Measurements from ENCODE around the gene MARK1.
"Not testable (repeated sequence)": the region's sequence is repeated elsewhere in the genome, so short reads cannot be mapped to it uniquely, and the experiment has no call there.

The MARK1 gene

GRCh38 chr1:220611100-220611499 is 83.2 kb downstream of the MARK1 start:
- not testable (repeated sequence) for DNase-seq (ENCODE audit: low read depth in 2 of 2)

DNA sequence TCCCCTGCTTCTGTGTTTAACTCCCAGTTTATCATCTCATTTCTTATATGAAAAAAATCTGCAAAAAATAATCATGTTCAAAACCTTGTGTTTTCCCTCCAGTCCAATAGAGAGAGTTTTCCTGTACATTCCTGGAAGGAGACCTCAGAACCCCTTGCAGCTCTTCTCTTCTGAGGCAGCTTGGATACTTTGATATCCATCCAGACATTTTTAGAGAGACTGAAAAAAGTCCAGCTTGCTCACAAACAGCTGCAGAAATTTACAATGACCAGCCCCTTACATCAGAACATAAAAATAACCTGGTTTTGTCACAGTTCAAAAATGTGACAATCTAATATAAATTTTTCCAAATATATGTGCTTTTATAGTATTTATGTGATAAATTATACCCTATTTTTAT is 88.9 kb downstream of the MARK1 start:
- no peak for DNase-seq (ENCODE audit: low read depth in 2 of 2)

DNA sequence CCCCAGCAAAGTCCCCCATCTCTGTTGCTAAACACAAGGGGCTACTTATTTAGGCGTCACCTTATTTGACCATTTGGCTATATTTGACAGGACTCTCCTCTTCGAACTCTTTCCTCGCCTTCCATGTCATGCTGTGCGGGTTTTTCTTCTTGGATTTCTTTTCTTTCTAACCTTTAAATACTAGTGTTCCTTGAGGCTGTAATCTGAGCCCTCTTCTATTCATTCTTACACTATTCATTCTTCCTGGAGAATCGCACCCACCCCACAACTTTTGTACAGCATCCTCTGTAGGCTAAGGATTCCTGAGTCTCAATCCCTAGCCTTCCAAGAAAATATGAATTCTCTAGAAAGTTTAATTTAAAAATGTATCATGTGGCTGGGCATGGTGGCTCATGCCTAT is 100.5 kb downstream of the MARK1 start:
- DNase-seq (ENCODE audit: low read depth in 2 of 2) = no peak

DNA sequence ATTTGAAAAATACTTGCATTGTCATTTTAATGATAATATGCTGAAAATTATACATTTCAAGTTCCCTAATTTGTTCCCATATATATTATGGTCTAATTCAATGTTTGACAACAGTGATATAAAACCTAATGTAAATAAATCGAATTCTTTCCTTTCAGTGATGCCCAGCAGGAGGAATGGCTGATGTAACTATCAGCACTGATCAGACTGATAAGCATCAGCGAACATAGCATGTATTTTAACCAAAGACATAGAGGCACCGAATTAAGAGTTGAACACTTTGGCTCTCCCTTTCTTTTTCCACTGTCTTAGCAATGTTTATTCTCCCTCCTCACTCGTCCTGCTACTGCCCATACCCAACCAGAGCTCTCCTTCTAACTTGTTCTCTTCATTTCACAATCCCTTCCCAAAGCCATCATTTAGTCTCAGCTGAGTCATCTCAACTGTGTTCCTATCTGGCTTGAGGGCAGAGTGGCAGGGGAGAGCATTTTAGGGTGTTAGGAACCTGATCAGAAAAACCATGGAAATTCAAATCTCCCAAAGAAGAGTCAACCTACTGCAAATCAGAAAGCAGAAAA is 103.4 kb downstream of the MARK1 start:
- DNase-seq (ENCODE audit: low read depth in 2 of 2) = no peak

DNA sequence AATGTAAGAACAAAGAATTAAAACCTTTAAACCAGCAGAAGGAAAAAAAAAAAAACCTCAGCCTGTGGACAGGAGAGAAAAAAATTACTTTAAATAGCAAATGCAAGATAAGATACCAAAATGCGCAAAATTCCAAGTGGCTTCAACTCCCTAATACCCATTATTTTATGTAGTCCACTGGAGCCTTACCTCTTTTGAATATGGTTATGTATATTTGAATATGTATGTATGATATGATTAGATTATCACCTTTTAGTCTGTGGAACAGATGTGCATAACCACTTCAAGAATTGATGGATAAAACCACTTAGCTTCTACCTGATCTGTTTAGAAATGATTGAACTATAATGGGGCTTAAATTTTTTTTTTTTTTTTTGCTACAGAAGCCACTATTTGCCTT is 109.8 kb downstream of the MARK1 start:
- no peak for DNase-seq (ENCODE audit: low read depth in 2 of 2)

GRCh38 chr1:220642285-220642684 is 114.3 kb downstream of the MARK1 start:
- DNase-seq (ENCODE audit: low read depth in 2 of 2) = no peak

GRCh38 chr1:220652995-220653394 is 125.1 kb downstream of the MARK1 start:
- no peak for DNase-seq (ENCODE audit: low read depth in 2 of 2)

DNA sequence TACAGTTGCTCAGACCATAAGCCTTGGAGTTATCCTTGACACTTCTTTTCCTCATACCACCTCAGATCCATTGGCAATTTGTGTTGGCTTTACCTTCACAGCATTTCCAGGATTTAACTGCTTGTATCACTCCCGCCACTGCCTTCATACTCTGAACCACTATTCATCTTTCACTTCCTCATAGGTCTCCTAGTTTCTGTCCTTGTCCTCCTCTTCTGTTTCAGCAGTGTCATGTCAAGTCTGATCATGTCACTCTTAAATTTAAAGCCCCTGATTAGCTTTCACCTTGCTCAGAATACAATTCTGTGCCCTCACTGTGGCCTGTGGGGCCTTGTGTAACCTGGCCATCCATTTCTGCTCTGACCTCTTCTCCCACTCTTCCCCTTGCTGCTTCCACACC is 127.6 kb downstream of the MARK1 start:
- no peak for DNase-seq (ENCODE audit: low read depth in 2 of 2)

DNA sequence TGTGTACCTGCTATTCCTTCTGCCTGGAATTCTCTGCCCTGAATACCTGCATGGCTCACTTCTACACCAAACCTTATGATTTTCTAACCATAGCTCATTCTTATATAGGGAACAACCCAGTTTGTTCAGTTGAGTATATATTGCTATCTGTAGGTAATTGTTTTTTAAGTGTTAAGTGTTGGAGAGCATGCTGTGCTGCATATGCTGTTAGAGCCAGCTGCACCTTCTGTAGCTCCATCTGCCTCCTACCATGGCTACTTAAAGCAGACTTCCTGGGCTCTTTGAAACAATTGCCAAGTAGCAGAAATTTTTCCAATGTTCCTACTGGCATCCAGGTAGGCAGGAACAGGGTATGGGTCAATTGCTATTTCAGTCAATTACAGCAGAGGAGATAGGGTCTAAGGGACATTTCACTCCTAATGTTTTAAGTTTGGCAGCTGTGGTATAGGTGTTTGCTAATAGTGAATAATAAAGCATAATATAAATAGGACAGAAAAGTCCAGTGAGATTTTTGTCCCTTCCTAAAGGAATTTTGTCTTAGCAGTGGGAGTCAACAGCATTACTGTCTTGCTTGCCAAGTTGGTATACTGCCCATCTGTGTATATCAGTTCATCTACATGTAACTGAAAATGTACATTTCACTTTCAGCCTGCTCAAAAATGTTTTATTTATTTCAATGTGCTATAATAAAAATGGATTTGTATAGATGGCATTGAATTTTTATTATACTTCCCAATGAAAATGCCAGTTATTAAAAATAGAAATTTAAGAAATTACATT is 128.2 kb downstream of the MARK1 start:
- DNase-seq (ENCODE audit: low read depth in 2 of 2) = no peak

GRCh38 chr1:220666349-220666748 is 138.4 kb downstream of the MARK1 start:
- no peak for DNase-seq (ENCODE audit: low read depth in 2 of 2)

DNA sequence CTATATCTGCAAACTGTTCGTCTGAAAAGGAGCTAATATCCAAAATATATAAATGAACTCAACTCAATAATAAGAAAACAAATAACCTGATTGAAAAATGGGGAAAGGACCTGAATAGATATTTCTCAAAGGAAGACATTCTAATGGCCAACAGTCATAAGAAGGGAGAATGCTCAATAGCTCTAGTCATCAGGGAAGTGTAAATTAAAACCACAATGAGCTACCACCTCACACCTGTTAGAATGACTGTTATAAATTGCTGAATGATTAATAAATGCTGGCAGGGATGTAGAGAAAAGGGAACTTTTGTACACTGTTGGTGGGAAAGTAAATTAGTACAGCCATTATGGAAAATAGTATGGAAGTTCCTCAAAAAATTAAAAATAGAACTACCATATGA is 141.1 kb downstream of the MARK1 start:
- no peak for DNase-seq (ENCODE audit: low read depth in 2 of 2)

DNA sequence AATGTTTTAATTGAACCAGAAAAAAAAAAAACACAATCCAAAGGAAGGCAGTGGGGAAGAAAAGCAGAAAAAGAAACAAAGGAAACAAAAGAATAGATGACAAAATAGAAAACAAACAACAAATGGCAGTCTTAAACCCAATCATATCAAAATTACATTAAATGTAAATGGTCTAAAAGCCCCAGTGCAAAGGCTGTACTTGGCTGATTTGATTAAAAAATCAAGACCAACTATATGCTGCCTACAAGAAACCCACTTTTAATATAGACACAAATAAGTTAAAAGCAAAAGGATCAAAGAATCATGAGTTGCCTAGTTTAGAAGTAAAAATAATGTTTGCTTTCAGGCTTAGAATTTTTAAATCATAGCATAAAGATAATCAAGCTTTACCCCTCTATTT is 142.4 kb downstream of the MARK1 start:
- DNase-seq (ENCODE audit: low read depth in 2 of 2) = no peak

DNA sequence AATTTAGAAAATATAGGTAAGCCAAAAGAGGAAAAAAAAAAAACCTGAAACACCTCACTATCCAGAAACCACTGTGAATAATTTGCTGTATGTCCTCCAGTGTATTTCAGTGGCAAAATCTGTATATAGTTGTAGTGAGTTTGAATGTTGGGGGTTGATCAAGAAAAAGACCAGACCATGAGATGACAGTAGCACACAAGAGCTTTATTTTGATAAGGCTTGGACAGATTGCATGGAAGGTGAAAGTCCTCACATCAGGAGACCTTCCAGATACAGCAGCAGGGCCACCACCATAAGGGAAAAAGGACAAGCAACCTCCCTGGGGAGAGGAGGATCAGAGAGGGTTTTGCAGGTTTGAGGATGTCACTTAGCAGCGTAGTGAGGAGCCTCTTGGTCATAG is 146.0 kb downstream of the MARK1 start:
- no peak for DNase-seq (ENCODE audit: low read depth in 2 of 2)

DNA sequence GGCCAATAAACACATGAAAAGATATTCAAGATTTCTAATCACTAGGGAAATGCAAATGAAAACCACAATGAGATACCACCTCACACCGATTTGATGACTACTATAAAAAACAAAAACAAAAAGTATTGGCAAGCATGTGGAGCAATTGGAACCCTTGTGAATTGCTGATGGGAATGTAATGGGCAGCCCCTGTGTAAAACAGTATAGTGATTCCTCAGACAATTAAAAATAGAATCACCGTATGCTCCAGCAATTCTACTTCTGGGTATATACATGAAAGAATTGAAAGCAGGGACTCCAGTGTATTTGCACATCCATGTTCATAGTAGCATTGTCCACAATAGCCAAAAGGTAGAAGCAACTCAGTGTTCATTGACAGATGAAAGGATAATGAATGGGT is 149.3 kb downstream of the MARK1 start:
- no peak for DNase-seq (ENCODE audit: low read depth in 2 of 2)

DNA sequence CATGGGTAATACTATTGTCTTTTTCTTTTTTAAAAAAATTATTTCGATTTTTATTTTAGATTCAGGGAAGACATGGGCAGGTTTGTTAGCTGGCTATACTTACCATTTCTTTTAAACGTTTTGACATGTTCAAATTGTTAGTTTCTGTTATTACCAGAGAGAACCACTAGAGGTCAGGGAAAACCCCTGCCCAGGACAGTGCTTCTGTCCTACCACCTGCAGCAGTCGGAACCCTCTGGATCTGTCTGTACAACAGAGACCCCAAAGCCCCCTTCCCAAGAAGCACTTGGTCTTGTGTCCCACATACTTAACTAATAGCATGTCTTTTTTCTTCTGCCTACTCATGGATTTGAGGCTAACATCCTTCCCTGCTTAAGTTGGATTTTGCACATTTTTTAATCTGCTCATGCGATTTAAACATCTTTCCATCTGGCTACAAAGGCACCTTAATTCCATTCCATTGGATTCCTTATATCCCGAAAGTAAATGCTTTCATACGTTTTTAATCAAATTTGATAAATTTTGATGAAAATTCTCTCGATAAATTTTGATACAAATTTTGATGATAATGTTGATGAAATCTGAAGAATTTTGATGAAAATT is 152.2 kb downstream of the MARK1 start:
- no peak for DNase-seq (ENCODE audit: low read depth in 2 of 2)

GRCh38 chr1:220681220-220681880 is 153.4 kb downstream of the MARK1 start:
- DNase-seq (ENCODE audit: low read depth in 2 of 2) = no peak

GRCh38 chr1:220682901-220683576 is 155.1 kb downstream of the MARK1 start:
- no peak for DNase-seq (ENCODE audit: low read depth in 2 of 2)

GRCh38 chr1:220683716-220684115 is 155.8 kb downstream of the MARK1 start:
- not testable (repeated sequence) for DNase-seq (ENCODE audit: low read depth in 2 of 2)

DNA sequence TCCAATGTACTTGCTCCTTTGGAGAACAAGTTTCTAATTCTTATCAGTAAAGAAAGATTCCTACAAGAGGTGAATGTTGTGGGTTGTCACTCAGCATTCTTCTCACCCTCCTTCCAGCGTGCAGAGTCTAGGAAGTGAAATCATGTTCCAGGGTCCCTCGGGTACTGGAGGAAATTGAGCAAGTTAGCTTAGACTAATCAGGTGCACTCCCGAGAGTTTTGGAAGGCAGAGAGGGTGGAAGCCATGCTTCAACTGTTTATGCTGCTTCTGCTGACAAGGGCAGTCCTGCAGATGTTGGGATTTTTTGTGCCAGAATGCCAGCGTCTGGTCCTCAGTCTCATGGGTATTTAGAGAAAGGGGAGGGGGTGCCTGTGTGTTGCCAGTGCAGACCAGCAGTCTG is 157.0 kb downstream of the MARK1 start:
- DNase-seq (ENCODE audit: low read depth in 2 of 2) = no peak

GRCh38 chr1:220685879-220686278 is 157.9 kb downstream of the MARK1 start:
- no peak for DNase-seq (ENCODE audit: low read depth in 2 of 2)

- DNase-seq (ENCODE audit: low read depth in 2 of 2) = no peak
Observed at GRCh38 chr1:220687809-220688208, 159.9 kb downstream of the MARK1 start.

DNA sequence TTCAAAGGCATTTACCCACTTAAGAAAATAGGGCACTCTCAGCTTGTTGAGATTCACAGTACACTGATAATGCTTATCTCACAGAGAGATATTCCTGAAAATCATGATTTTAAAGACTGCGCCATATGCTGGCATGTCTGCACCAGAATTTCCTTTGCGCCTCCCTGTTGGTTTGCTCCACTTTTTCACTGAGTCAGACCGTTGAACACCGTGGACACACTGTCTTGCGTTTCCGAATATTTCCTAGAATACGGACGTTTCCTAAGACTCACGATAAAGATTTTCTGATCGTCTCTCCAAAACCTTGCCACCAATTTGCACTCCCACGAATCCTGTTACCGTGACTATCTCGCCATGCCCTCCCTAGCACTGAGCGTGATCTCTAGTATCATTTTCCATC is 161.7 kb downstream of the MARK1 start:
- DNase-seq (ENCODE audit: low read depth in 2 of 2) = no peak

All from stimulated activated CD8-positive, alpha-beta memory T cell treated with anti-CD3 and anti-CD28 coated beads, Interleukin-2, amount 100 ng/mL, for 48 hours (primary cell).